Psoas muscle (tissue), 8 donors: ENCODE data around the gene UBE2E2. TPM values are rescaled to one million over a fixed set of nuclear protein-coding genes. Genes with fewer than 3 reads are reported as not detected.
A peak's percentile ranks its signal among the peaks of the same experiment; 100 is the strongest.

Experiments
- ATAC-seq, 4 donors: fragments of 200-7000 bp; cut with Tn5 transposase; one replicate each; pipeline ENCODE4 v1.9.1; 2020; ENCODE audit warnings: moderate library complexity in 3 of 4, mild to moderate bottlenecking in 2 of 4
- DNase-seq, 2 donors: peaks; one replicate each; pipeline ENCODE4 v3.0.0-alpha.2; 2020
- H3K27ac ChIP-seq: fragments of 200-600 bp; one replicate; pipeline ENCODE4 v1.8.0; 2022
- H3K27me3 ChIP-seq, 3 donors: fragments of 200-600 bp in 1 of 3; one replicate each; pipeline versions ENCODE4 v1.6.1 to v1.8.0; 2013 to 2022; ENCODE audit warnings: low read length in 2 of 3, mild to moderate bottlenecking in 2 of 3, moderate library complexity in 1 of 3; ENCODE audit not compliant: insufficient read depth in 3 of 3
- H3K36me3 ChIP-seq, 2 donors: fragments of 200-600 bp in 1 of 2; one replicate each; pipeline versions ENCODE4 v1.6.1 to v1.8.0; 2013 to 2022; ENCODE audit warnings: low read depth in 1 of 2, mild to moderate bottlenecking in 1 of 2, moderate library complexity in 1 of 2; ENCODE audit not compliant: insufficient read depth in 1 of 2
- H3K4me1 ChIP-seq: fragments of 200-600 bp; one replicate; pipeline ENCODE4 v1.8.0; 2022
- H3K4me3 ChIP-seq: fragments of 200-600 bp; one replicate; pipeline ENCODE4 v1.8.0; 2022; ENCODE audit warnings: mild to moderate bottlenecking
- H3K9me3 ChIP-seq: fragments of 200-600 bp; one replicate; pipeline ENCODE4 v1.8.0; 2022
- CTCF ChIP-seq: fragments of 200-600 bp; IDR thresholded peaks from one replicate; pipeline ENCODE4 v1.8.0; 2022; ENCODE audit warnings: antibody characterized with exemption
- WGBS, 3 donors: extraction: QIAGEN DNeasy Blood & Tissue Kit; methylation state at CpG; one replicate each; pipeline versions ENCODE4 v1.1.6 to v1.1.7; 2013; 5-methylcytosine and 5-hydroxymethylcytosine counted together
- intact Hi-C, 2 donors: fragments of 100-400 bp; cut with DNase I; formaldehyde crosslinking; loops; one replicate each; pipeline versions ENCODE4 v1.11.0 to v1.14.2; 2022
- polyA plus RNA-seq, 3 donors: library from polyadenylated mRNA; stranded (reverse); fragments of 200-250 nt; gene quantifications; one replicate each; pipeline ENCODE4 v1.2.3, GENCODE V29; 2013
- total RNA-seq, 4 donors: library from RNA; stranded (reverse); fragmentation: NEBNext Ultra II Directional in 2 of 4; extraction: Animal tissue kit (Norgen Biotek cat#: 25700) in 2 of 4; gene quantifications; one replicate each; pipeline versions ENCODE4 v1.2.1 to v1.2.4, GENCODE V29; 2021 to 2023
- donor health status: healthy with polysubstance abuse.
- donor health status: DM: no; HTN: no; CAD: no; lungs with moderate emphysema.
- donor health status: Bipolar disorder and iron deficiency.
- donor health status: healthy.
- donor health status: DM: yes; HTN: yes; CAD: no.
- donor health status: DM: no; HTN: no; CAD: no.
- donor health status: DM: no; HTN: no; CAD: no.
- donor health status: DM: yes; HTN: yes; CAD: no.

The UBE2E2 gene
- total and polyA plus RNA-seq, 7 donors, result 12.9 to 38.2 (median 34.0) TPM

DNA sequence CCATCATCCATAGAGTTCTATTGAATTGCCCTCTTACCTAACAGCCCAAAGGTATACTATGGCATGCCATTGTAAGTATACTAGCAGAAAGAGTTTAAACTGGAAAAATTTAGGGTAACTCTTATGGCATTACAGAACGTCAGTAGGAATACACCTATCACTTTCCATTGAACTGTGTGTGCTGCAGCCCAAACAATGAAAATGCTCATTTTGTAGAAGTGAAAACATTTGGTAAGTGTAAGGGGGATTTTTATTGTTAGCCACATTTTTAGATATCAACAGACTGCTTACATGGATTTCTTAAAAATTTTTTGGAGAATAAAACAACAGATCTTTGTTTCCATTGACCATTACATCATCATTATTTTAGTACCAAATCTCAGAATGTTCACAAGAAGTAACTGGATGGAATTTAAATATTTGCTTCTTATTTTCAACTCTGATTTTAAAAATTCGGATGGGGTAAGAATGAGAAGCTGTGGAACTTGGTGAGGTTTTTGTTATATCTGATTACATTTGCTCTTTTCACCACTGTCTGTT is 245.9 kb downstream of the UBE2E2 start:
- DNase-seq (no peak), ATAC-seq (no peak)
- 57 to 78% (median 63%) methylated on average over 2 of the region's 2 CpGs for WGBS, 3 donors
- Histone ChIP-seq H3K27ac (no peak overlapping the region), H3K36me3 (no peaks in the 10 kb centered on the region), H3K4me3 (no peak overlapping the region), H3K27me3 (no peaks in the 10 kb centered on the region), H3K9me3 (no peaks in the 10 kb centered on the region), H3K4me1 (peaks cover 43% of the 10 kb centered on the region)
- TF ChIP-seq CTCF, result no peak
- intact Hi-C loops, result no loop called here

DNA sequence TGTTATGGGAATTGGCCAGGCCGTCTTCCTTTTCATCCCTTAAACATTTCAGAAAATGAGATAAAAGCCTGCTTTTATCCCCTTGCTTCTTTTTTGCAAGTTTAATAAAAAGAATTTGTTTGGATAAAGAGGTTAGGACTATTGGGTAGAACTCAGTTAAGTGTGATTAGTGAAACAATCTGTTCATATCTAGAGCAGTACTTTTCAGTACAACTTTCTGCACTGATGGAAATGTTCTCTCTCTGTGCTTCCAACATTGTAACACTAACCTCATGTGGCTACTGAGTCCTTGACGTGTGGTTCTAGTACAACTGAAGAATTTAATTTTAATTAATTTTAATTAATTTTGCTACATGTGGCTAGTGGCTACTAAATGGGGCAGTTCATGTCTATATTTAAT is 246.9 kb downstream of the UBE2E2 start:
- Histone ChIP-seq H3K27me3 (no peaks in the 10 kb centered on the region), H3K4me1 (peaks cover 53% of the 10 kb centered on the region), H3K9me3 (no peaks in the 10 kb centered on the region), H3K4me3 (no peak overlapping the region), H3K27ac (no peak overlapping the region), H3K36me3 (no peaks in the 10 kb centered on the region)
- WGBS, 3 donors, result 59 to 70% (median 60%) methylated on average over 2 of the region's 2 CpGs
- no peak for TF ChIP-seq CTCF
- DNase-seq, result no peak
- no peak for ATAC-seq
- intact Hi-C loops, result no loop called here

GRCh38 chr3:23450806-23451205 is 247.7 kb downstream of the UBE2E2 start:
- Histone ChIP-seq H3K27ac (no peak overlapping the region), H3K4me1 (peaks cover 58% of the 10 kb centered on the region), H3K4me3 (no peak overlapping the region), H3K9me3 (no peaks in the 10 kb centered on the region), H3K36me3 (no peaks in the 10 kb centered on the region), H3K27me3 (no peaks in the 10 kb centered on the region)
- WGBS, 3 donors, result 98 to 100% (median 99%) methylated on average over 2 of the region's 2 CpGs
- DNase-seq (no peak), ATAC-seq (no peak)
- TF ChIP-seq CTCF, result no peak
- intact Hi-C loops, result no loop called here

DNA sequence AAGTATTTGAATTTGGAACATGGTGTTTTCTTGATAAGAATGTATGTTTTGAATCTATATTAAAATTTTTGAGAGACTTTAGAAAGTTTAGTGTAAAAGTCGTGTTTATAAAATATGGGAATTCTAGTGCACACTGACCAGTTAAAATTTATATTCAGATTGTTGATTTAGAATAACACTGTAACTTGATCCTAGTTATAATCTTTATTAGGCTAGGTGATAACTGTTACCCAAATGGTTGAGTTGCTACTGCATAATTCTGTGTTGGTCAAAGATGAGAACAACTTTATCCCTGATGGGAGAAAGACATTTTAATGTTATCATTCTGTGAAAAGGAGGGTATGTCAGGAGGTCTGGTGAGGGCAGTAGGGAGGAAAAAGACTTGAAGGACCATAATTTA is 249.3 kb downstream of the UBE2E2 start:
- peaks cover 46% of the 10 kb centered on the region for H3K4me1 ChIP-seq
- H3K27ac ChIP-seq, result no peak overlapping the region
- TF ChIP-seq CTCF, result no peak
- intact Hi-C loops, result no loop called here
- WGBS, 3 donors, result 89 to 98% (median 96%) methylated on average over 1 of the region's 1 CpG
- DNase-seq (no peak), ATAC-seq (no peak)
- no peaks in the 10 kb centered on the region for H3K36me3 ChIP-seq
- H3K27me3 ChIP-seq, result no peaks in the 10 kb centered on the region
- H3K9me3 ChIP-seq, result no peaks in the 10 kb centered on the region
- H3K4me3 ChIP-seq, result no peak overlapping the region

DNA sequence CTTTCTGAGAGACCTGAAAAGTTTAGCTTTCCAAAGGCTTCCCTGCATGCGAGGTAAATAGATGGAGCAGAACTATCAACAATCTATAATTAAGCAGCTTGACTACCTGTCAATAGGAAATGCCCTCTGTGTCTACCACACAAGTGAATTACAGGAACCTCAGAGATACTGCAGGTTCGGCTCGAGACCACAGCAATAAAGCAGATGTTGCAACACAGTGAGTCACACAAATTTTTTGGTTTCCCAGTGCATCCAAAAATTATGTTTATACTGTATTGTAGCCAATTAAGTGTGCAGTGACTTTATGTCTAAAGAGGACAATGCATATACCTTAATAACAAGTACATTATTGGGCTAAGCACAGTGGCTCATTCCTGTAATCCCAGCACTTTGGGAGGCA is 252.0 kb downstream of the UBE2E2 start:
- no peaks in the 10 kb centered on the region for H3K9me3 ChIP-seq
- no peak overlapping the region for H3K4me3 ChIP-seq
- peaks cover 35% of the 10 kb centered on the region for H3K4me1 ChIP-seq
- H3K36me3 ChIP-seq, result no peaks in the 10 kb centered on the region
- 56 to 63% (median 58%) methylated on average over 3 of the region's 3 CpGs for WGBS, 3 donors
- H3K27ac ChIP-seq, result no peak overlapping the region
- ATAC-seq (peak in 3 of 4 donors; percentile 18 to 39 (median 30)), DNase-seq (no peak)
- no peaks in the 10 kb centered on the region for H3K27me3 ChIP-seq
- intact Hi-C loops, result no loop called here
- no peak for TF ChIP-seq CTCF
